A549 treated with AZD9567 at 1 μM for 4 hours (cell line): ENCODE data around the gene FAM151B. TPM values are rescaled to one million over a fixed set of nuclear protein-coding genes. Genes with fewer than 3 reads are reported as not detected.

ENCODE experiments used
- total RNA-seq: library from RNA; stranded (reverse); fragments of 200-300 nt; extraction: Qiagen RNA extraction; gene quantifications from 5 replicates; pipeline ENCODE4 v1.2.3, GENCODE V29; 2022; ENCODE audit not compliant: insufficient read depth

Gene FAM151B, protein sequence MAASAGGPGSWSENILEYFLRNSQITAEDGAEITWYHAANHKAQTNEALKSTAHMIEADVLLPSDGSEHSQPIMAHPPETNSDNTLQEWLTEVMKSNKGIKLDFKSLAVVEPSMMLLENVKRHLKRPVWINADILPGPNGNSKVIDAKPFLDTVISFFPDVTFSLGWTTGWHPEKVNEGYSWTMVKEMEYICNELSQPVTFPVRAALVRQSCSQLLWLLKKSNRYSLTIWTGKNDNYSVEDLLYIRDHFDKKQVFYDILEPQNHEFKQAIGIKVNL
- 1.1 to 1.6 TPM (median 1.3 TPM) in 4 of 5 replicates, not detected in the other for total RNA-seq

DNA sequence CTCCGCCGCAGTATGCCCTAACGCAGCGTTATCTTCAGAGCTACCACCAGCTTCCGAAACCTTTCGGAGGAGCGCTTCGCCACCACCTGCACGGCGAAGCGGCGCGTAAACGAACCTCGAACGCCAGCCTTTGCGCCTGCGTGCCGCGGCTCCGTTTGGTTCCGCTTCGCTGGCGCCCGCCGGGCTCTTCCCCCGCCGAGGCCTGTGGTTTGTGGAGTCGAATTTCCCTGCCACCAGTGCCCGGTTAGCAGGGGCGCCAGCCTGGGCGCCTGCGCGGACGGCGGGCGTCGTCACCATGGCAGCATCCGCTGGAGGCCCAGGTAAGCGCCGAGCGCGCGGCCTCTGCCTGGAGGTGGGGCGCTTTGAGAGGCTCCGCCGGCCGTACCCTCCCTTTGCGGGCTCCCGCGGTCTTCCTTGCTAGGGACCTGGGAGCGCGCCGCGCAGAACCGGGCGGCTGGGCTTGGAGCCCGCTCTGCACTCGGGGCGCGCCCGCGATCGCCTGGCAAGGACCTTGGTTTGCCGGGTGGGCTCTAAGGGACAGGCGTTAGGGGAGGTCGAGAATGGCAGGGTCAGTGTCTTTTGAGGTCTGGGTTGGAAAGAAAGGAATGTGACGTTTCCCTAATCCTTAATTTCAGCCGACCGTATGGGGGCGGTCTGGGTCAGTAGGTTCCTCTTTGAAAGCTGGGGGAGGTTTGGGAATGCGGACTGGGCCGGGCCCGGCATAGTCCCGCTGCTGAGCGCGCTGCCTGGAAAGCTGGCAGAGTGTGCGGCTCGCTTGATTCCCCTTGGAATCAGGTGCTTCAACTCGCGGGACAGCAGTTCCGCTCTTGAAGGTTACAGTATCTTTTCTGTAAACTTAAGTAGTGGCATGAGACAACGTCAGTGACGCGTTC lies at the start of gene FAM151B:
Gene FAM151B (plus strand): TSS at position 272 of the 893 bp plus-strand sequence. CDS start 24 bp downstream, at position 296.

DNA sequence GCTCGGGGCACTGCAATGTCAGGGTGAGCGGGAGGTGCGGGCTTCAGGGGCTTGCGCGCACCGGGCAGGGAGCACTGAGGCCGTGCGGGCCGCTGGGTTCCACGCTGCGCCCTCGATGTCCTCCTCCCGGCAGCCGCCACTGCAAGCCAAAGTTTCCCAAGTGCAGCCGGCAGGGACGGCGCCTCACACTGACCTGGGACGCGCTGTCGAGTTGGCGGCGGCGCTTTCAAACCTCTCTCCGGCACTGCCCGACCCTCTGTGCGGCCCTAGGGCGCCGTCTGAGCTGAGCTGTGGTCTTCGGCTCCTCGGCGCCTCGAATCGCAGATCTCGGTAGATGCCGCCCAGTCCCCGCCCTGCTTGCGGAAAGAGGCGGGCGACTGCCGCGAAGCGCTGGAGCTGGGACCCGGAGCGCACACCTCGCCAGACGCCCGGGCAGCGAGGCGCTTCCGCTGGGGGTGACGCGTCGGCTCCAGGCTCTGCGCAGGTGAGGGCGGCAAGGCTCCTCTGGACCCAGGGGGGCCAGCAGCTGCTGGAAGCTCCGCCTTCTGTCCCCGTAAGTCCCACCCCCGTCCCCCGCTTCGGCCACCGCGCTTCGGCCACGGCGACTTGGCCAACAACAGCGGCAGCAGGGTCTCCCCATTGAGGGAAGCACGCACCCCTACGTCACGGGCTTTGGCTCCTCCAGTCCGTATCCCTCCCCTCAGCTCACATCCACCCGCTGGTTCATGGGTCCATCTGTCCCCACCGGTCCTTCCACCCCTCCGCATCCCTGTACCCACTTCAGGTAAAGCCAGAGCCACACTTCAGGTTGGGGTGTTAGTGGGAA lies 82.3 kb downstream of the FAM151B start, which contains the start of gene ANKRD34B:
Gene ANKRD34B (minus strand): TSS at position 320 of the 826 bp plus-strand sequence. CDS start 10,261 bp downstream, outside the sequence.

Other genes with a start within 250 kb of the FAM151B start
- gene SERINC5, start 232.1 kb upstream of the FAM151B start, total RNA-seq = 5.6 to 10.0 TPM (median 6.5 TPM) in 5 replicates
- not detected in 5 replicates for gene SPZ1, start 168.1 kb upstream of the FAM151B start, total RNA-seq
- gene ZFYVE16, start 80.0 kb upstream of the FAM151B start, total RNA-seq = 10.4 to 27.9 TPM (median 13.0 TPM) in 5 replicates
- 0.02 to 0.04 TPM in 2 of 5 replicates, not detected in the others for gene ANKRD34B, start 82.2 kb downstream of the FAM151B start, total RNA-seq
- gene MSH3, start 166.6 kb downstream of the FAM151B start, total RNA-seq = 6.4 to 8.0 TPM (median 7.1 TPM) in 5 replicates
- 48.3 to 83.6 TPM (median 53.7 TPM) in 5 replicates for gene DHFR, start 166.9 kb downstream of the FAM151B start, total RNA-seq